Measurements from ENCODE around the gene RIBC1. TPM values are rescaled to one million over a fixed set of nuclear protein-coding genes. Genes with fewer than 3 reads are reported as not detected.

RIBC1 gene
- total RNA-seq, 1 experiment from 2014 or later: 0.69 TPM

GRCh38 chrX:53421125-53421524 lies 1.5 kb upstream of the RIBC1 start:
- Histone ChIP-seq H3K4me3 (ENCODE audit: insufficient read depth, low read depth, low read length) (peak overlapping the region; percentile 70), H3K27me3 (ENCODE audit: control insufficient read depth, insufficient read depth, low read length) (no peaks in the 10 kb centered on the region), H3K36me3 (replicated peaks; ENCODE audit: control insufficient read depth, insufficient read depth, low read length) (no peaks in the 10 kb centered on the region)
- DNase-seq: no peak

GRCh38 chrX:53421772-53422085 lies 944 bp upstream of the RIBC1 start:
- Histone ChIP-seq H3K36me3 (replicated peaks; ENCODE audit: control insufficient read depth, insufficient read depth, low read length) (no peaks in the 10 kb centered on the region), H3K27me3 (ENCODE audit: control insufficient read depth, insufficient read depth, low read length) (no peaks in the 10 kb centered on the region), H3K4me3 (ENCODE audit: insufficient read depth, low read depth, low read length) (peak overlapping the region; percentile 70)
- DNase-seq: no peak

- Histone ChIP-seq H3K4me3 (ENCODE audit: insufficient read depth, low read depth, low read length) (peak within 1 kb of the TSS; percentile 70), H3K36me3 (replicated peaks; ENCODE audit: control insufficient read depth, insufficient read depth, low read length) (no peaks in the 10 kb centered on the region), H3K27me3 (ENCODE audit: control insufficient read depth, insufficient read depth, low read length) (no peaks in the 10 kb centered on the region)
- peak; percentile 97 for DNase-seq
Measured at GRCh38 chrX:53422086-53422860, 400 bp upstream of the RIBC1 start, which contains the start of gene SMC1A. Gene SMC1A, minus strand, starts transcription at chrX:53422654. Its CDS starts 54 bp downstream, at chrX:53422600.

GRCh38 chrX:53429755-53430154 lies 7.1 kb downstream of the RIBC1 start:
- no peak for DNase-seq
- no peaks in the 10 kb centered on the region for H3K27me3 ChIP-seq (ENCODE audit: control insufficient read depth, insufficient read depth, low read length)

GRCh38 chrX:53430231-53430630 lies 7.6 kb downstream of the RIBC1 start:
- peaks cover 1% of the 10 kb centered on the region; the same call in 1 of the 2 replicates for H3K36me3 ChIP-seq (replicated peaks; ENCODE audit: control insufficient read depth, insufficient read depth, low read length)
- no peak overlapping the region for H3K4me3 ChIP-seq (ENCODE audit: insufficient read depth, low read depth, low read length)
- DNase-seq: no peak
- no peaks in the 10 kb centered on the region for H3K27me3 ChIP-seq (ENCODE audit: control insufficient read depth, insufficient read depth, low read length)

More at GRCh38 chrX:53429755-53430154, 7.1 kb downstream of the RIBC1 start:
- peaks cover 1% of the 10 kb centered on the region; the same call in 1 of the 2 replicates for H3K36me3 ChIP-seq (replicated peaks; ENCODE audit: control insufficient read depth, insufficient read depth, low read length)
- H3K4me3 ChIP-seq (ENCODE audit: insufficient read depth, low read depth, low read length): no peak overlapping the region

DNA sequence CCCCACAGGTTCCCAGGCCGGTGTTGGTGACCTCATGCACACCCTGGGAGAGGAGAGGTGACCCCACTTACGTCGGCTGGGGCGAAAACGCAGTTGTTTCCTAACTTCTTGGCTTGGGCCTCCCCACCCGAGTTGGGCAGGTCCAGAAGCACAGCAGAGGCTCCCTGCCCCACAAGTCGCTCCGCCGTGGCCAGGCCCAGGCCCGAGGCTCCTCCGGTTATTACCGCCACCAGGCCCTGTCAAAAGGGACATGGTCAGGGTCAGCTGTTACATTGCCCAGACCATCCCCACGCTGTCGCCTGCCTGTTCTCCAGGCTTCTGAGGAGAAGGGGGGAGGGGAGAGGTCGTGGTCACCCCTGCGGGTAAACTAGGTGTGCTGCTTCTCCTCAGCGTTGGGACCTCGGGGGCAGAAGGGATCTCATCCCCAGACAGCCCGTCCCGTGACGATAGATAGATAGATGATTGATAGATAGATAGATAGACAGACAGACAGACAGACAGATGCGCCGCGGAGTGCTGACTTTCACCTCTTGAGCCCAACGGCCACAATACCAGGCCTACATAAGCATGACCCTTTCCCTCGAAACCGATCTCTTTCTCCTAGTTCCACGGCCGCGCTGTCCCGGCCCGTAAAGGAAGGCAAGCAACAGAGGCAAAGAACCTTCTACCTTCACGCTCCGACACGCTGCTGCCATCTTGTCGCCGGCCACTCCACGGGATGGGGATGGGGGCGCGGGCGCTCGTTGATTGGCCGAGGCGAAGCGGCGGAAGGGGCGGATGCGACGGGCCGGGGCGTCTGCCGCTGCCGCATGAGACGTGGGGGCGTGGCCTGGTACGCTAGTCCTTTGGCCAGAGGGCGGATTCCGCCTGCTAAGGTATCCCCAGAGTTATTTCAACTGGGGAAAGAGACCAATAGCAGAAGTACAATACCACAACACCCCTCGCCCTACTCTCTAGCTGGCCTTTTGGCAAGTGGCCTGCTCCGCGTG lies 11.3 kb downstream of the RIBC1 start, which contains the start of gene HSD17B10:
Gene HSD17B10 (minus strand): TSS at position 720 of the 989 bp plus-strand sequence. CDS start 25 bp downstream, at position 695.
- H3K36me3 ChIP-seq (replicated peaks; ENCODE audit: control insufficient read depth, insufficient read depth, low read length): peaks cover 1% of the 10 kb centered on the region; the same call in 1 of the 2 replicates
- H3K4me3 ChIP-seq (ENCODE audit: insufficient read depth, low read depth, low read length): peak within 1 kb of the TSS; percentile 70
- peak; percentile 98 for DNase-seq
- no peaks in the 10 kb centered on the region; the same call in 1 of the 2 replicates for H3K27me3 ChIP-seq (ENCODE audit: control insufficient read depth, insufficient read depth, low read length)

GRCh38 chrX:53435997-53436396 lies 13.3 kb downstream of the RIBC1 start:
- peaks cover 1% of the 10 kb centered on the region; the same call in 1 of the 2 replicates for H3K36me3 ChIP-seq (replicated peaks; ENCODE audit: control insufficient read depth, insufficient read depth, low read length)
- DNase-seq: peak; percentile 85
- no peak overlapping the region for H3K4me3 ChIP-seq (ENCODE audit: insufficient read depth, low read depth, low read length)
- peaks cover 8% of the 10 kb centered on the region for H3K27me3 ChIP-seq (ENCODE audit: control insufficient read depth, insufficient read depth, low read length)

GRCh38 chrX:53437206-53437605 lies 14.5 kb downstream of the RIBC1 start:
- Histone ChIP-seq H3K27me3 (ENCODE audit: control insufficient read depth, insufficient read depth, low read length) (peaks cover 12% of the 10 kb centered on the region), H3K4me3 (ENCODE audit: insufficient read depth, low read depth, low read length) (no peak overlapping the region), H3K36me3 (replicated peaks; ENCODE audit: control insufficient read depth, insufficient read depth, low read length) (no peaks in the 10 kb centered on the region)
- no peak for DNase-seq

GRCh38 chrX:53438174-53438831 lies 15.6 kb downstream of the RIBC1 start:
- Histone ChIP-seq H3K4me3 (ENCODE audit: insufficient read depth, low read depth, low read length) (no peak overlapping the region), H3K27me3 (ENCODE audit: control insufficient read depth, insufficient read depth, low read length) (peaks cover 12% of the 10 kb centered on the region), H3K36me3 (replicated peaks; ENCODE audit: control insufficient read depth, insufficient read depth, low read length) (no peaks in the 10 kb centered on the region)
- DNase-seq: no peak

- Histone ChIP-seq H3K36me3 (replicated peaks; ENCODE audit: control insufficient read depth, insufficient read depth, low read length) (no peaks in the 10 kb centered on the region), H3K4me3 (ENCODE audit: insufficient read depth, low read depth, low read length) (no peak overlapping the region), H3K27me3 (ENCODE audit: control insufficient read depth, insufficient read depth, low read length) (peaks cover 12% of the 10 kb centered on the region)
- no peak for DNase-seq
Measured at GRCh38 chrX:53438832-53439230, 16.2 kb downstream of the RIBC1 start.

GRCh38 chrX:53440101-53440500 lies 17.4 kb downstream of the RIBC1 start:
- peak overlapping the region; percentile 45; the same call in 1 of the 2 replicates for H3K4me3 ChIP-seq (ENCODE audit: insufficient read depth, low read depth, low read length)
- H3K27me3 ChIP-seq (ENCODE audit: control insufficient read depth, insufficient read depth, low read length): peaks cover 12% of the 10 kb centered on the region
- no peak for DNase-seq
- no peaks in the 10 kb centered on the region for H3K36me3 ChIP-seq (replicated peaks; ENCODE audit: control insufficient read depth, insufficient read depth, low read length)

DNA sequence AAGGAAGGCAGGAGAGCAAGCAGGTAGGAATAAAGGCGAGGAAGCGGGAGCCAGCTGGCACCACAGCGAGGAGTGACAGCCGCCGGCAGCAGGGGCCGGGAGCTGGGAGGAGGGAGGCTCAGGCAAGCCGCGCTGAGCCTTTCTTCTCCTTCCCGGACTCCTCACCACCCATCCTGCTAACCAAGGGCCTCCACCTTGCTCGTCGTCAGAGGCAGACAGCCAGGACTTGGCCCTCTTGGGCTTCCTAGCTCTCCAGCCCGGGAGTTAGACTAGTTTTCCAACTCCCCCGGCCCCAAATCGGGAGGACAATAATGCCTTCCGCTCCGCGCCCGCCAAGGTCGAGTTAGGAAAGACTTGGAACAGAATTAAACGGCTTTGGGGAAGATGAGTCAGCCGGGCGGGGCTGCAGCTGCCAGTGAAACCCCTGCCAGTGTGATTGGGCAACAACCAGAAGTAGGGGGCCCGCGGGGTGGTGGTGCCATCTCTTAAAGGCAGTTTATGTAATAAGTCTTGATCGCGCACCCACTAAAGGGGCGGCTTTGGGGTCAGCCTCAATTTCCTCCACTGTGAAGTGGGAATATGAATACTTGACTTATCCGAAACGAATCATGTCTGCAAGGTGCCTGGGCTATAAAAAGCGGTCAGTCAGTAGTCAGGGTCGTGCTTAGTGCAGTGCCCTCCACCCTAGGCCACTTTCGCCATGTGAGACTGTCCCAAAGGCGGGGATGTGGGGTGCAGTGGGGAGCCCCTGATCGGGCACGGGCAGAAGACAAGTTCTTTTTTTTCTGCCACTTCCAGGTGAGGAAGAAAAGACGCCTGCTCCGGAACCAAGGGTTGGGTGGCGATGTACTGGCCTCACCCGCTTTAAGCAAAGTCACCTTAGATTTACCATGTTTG lies 18.2 kb downstream of the RIBC1 start:
- H3K27me3 ChIP-seq (ENCODE audit: control insufficient read depth, insufficient read depth, low read length): peaks cover 12% of the 10 kb centered on the region
- peak overlapping the region; percentile 45 for H3K4me3 ChIP-seq (ENCODE audit: insufficient read depth, low read depth, low read length)
- no peaks in the 10 kb centered on the region for H3K36me3 ChIP-seq (replicated peaks; ENCODE audit: control insufficient read depth, insufficient read depth, low read length)
- peak; percentile 56 for DNase-seq

- peaks cover 12% of the 10 kb centered on the region for H3K27me3 ChIP-seq (ENCODE audit: control insufficient read depth, insufficient read depth, low read length)
- DNase-seq: peak; percentile 98
Measured at GRCh38 chrX:53441531-53442321, 19.1 kb downstream of the RIBC1 start.

More at GRCh38 chrX:53441531-53442321, 19.1 kb downstream of the RIBC1 start:
- H3K4me3 ChIP-seq (ENCODE audit: insufficient read depth, low read depth, low read length): peak overlapping the region; percentile 45
- H3K36me3 ChIP-seq (replicated peaks; ENCODE audit: control insufficient read depth, insufficient read depth, low read length): no peaks in the 10 kb centered on the region

Measured in H7 (cell line).